Endothelial cell (in vitro differentiated cells): Measurements from ENCODE around the gene PRKCH. TPM values are rescaled to one million over a fixed set of nuclear protein-coding genes. Genes with fewer than 3 reads are reported as not detected.

ENCODE experiments used
- DNase-seq: peaks from one replicate; pipeline ENCODE4 v3.0.0; 2021; ENCODE audit warnings: low spot score
- H3K27ac Mint-ChIP-seq: one replicate; pipeline ENCODE4 v1.8.0; 2021; ENCODE audit warnings: mixed read lengths, inconsistent platforms; ENCODE audit not compliant: unreplicated experiment
- H3K27me3 Mint-ChIP-seq: one replicate; pipeline ENCODE4 v1.8.0; 2021; ENCODE audit warnings: mild to moderate bottlenecking, moderate library complexity, mixed read lengths, inconsistent platforms; ENCODE audit not compliant: unreplicated experiment
- H3K36me3 Mint-ChIP-seq: one replicate; pipeline ENCODE4 v1.8.0; 2021; ENCODE audit warnings: mild to moderate bottlenecking, low read depth, mixed read lengths, inconsistent platforms; ENCODE audit not compliant: unreplicated experiment
- H3K4me1 Mint-ChIP-seq: one replicate; pipeline ENCODE4 v1.8.0; 2021; ENCODE audit warnings: mild to moderate bottlenecking, mixed read lengths, inconsistent platforms; ENCODE audit not compliant: unreplicated experiment
- H3K4me3 Mint-ChIP-seq: one replicate; pipeline ENCODE4 v1.8.0; 2021; ENCODE audit warnings: mild to moderate bottlenecking, mixed read lengths, inconsistent platforms; ENCODE audit not compliant: unreplicated experiment
- H3K9me3 Mint-ChIP-seq: one replicate; pipeline ENCODE4 v1.8.0; 2021; ENCODE audit warnings: mixed read lengths, inconsistent platforms; ENCODE audit not compliant: unreplicated experiment
- CTCF ChIP-seq: fragments of 200-600 bp; sonication (generic); IDR thresholded peaks from one replicate; pipeline ENCODE4 v1.5.0; 2021; ENCODE audit warnings: antibody characterized with exemption; ENCODE audit not compliant: unreplicated experiment
- total RNA-seq: library from RNA; stranded (reverse); fragmentation: NEBNext Ultra II Directional; extraction: Animal tissue kit (Norgen Biotek cat#: 25700); gene quantifications from one replicate; pipeline ENCODE4 v1.2.1, GENCODE V29; 2021; ENCODE audit not compliant: unreplicated experiment

PRKCH gene
- total RNA-seq, 1 donor from 2014 or later: 42.5 TPM

GRCh38 chr14:61420326-61420725 lies 98.9 kb downstream of the PRKCH start:
- Mint-ChIP-seq H3K36me3 (peaks cover 4% of the 10 kb centered on the region), H3K27me3 (peaks cover 12% of the 10 kb centered on the region), H3K9me3 (no peaks in the 10 kb centered on the region), H3K4me3 (no peak overlapping the region), H3K27ac (no peak overlapping the region), H3K4me1 (peaks cover 51% of the 10 kb centered on the region)
- no peak for DNase-seq
- TF ChIP-seq CTCF: no peak

DNA sequence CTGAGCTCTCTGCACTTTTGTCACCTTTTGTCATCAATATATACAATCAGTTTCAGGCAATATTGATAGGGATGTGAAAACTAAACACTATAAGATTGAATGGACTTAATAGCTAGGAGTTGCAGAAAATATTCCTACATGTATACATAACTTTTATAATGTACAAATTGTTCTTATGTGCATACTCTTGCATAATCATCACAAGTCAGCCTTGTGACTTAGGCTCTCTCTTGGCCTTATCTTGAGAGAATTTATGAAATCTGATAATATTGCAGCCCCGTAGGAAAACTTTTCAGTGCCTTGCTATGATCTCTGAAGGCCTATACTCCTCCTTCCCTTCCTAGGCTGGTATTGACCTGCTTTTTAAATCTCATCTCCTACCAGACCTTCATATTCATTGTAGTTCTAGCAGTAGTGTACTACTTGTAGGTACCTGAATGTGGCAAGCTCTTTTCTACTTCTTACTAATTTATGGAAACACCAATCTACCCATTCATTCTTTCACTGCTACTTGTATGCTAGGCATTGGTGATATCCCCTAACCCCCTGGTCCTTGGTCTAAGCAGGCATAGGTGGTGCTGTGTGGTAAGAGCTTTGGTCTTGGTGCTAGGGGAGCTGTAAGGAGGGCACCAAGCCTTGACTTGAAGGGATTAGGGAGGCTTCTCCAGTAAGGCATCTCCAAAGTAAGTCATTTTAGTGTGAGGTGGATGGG lies 100.0 kb downstream of the PRKCH start:
- H3K4me3 Mint-ChIP-seq: no peak overlapping the region
- TF ChIP-seq CTCF: no peak
- peaks cover 12% of the 10 kb centered on the region for H3K27me3 Mint-ChIP-seq
- H3K4me1 Mint-ChIP-seq: peaks cover 49% of the 10 kb centered on the region
- DNase-seq: no peak
- no peak overlapping the region for H3K27ac Mint-ChIP-seq
- peaks cover 14% of the 10 kb centered on the region for H3K36me3 Mint-ChIP-seq
- no peaks in the 10 kb centered on the region for H3K9me3 Mint-ChIP-seq

DNA sequence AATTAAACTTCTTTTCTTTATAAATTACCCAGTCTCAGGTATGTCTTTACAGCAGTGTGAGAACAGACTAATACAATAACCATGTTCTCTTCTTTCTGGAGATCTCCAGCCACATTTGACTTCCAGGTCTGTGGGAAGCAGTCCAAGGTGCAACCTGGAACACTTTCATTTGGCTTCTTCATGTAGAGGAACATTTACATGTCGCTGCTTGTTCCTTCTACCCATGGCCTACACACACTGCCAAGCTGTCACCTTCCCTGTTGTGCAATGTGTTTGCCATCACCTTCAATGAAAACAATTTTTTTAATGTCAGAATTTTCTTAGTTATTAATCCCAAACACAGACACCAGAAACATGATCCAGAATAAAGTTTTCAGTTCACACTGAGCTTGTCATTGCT lies 104.7 kb downstream of the PRKCH start:
- DNase-seq: no peak
- no peak overlapping the region for H3K27ac Mint-ChIP-seq
- H3K27me3 Mint-ChIP-seq: peaks cover 7% of the 10 kb centered on the region
- H3K9me3 Mint-ChIP-seq: no peaks in the 10 kb centered on the region
- H3K36me3 Mint-ChIP-seq: peaks cover 18% of the 10 kb centered on the region
- no peak overlapping the region for H3K4me3 Mint-ChIP-seq
- no peak for TF ChIP-seq CTCF
- peaks cover 26% of the 10 kb centered on the region for H3K4me1 Mint-ChIP-seq

- peaks cover 8% of the 10 kb centered on the region for H3K27me3 Mint-ChIP-seq
- TF ChIP-seq CTCF: no peak
- no peaks in the 10 kb centered on the region for H3K9me3 Mint-ChIP-seq
- DNase-seq: no peak
- H3K4me1 Mint-ChIP-seq: peaks cover 39% of the 10 kb centered on the region
- H3K4me3 Mint-ChIP-seq: no peak overlapping the region
- peaks cover 20% of the 10 kb centered on the region for H3K36me3 Mint-ChIP-seq
- H3K27ac Mint-ChIP-seq: no peak overlapping the region
Observed at GRCh38 chr14:61428261-61428660, 106.9 kb downstream of the PRKCH start.

GRCh38 chr14:61429316-61429715 lies 107.9 kb downstream of the PRKCH start:
- peaks cover 8% of the 10 kb centered on the region for H3K27me3 Mint-ChIP-seq
- TF ChIP-seq CTCF: no peak
- peaks cover 18% of the 10 kb centered on the region for H3K36me3 Mint-ChIP-seq
- H3K9me3 Mint-ChIP-seq: no peaks in the 10 kb centered on the region
- peaks cover 49% of the 10 kb centered on the region for H3K4me1 Mint-ChIP-seq
- DNase-seq: no peak
- H3K27ac Mint-ChIP-seq: no peak overlapping the region
- no peak overlapping the region for H3K4me3 Mint-ChIP-seq
